Measurements from ENCODE around the gene BMP6.

BMP6 gene

GRCh38 chr6:7832904-7833750 is 107.2 kb downstream of the BMP6 start:
- no peak overlapping the region for H3K4me3 ChIP-seq (ENCODE audit: insufficient read depth, low read depth, low read length, poor library complexity, severe bottlenecking)
- no peaks in the 10 kb centered on the region for H3K9me3 ChIP-seq (ENCODE audit: control insufficient read depth, low read length)
- no peak overlapping the region for H3K27ac ChIP-seq (ENCODE audit: insufficient read depth, low read length, poor library complexity, severe bottlenecking)
- DNase-seq = no peak
- H3K27me3 ChIP-seq (replicated peaks; ENCODE audit: control insufficient read depth, insufficient read depth, low read length, poor library complexity, severe bottlenecking) = no peaks in the 10 kb centered on the region
- H3K4me1 ChIP-seq (ENCODE audit: control insufficient read depth, insufficient read depth, low read length, poor library complexity, severe bottlenecking) = no peaks in the 10 kb centered on the region
- no peaks in the 10 kb centered on the region for H3K36me3 ChIP-seq (ENCODE audit: control insufficient read depth, insufficient read depth, low read length)

GRCh38 chr6:7833751-7834070 is 107.8 kb downstream of the BMP6 start:
- no peak for DNase-seq
- no peaks in the 10 kb centered on the region for H3K36me3 ChIP-seq (ENCODE audit: control insufficient read depth, insufficient read depth, low read length)
- H3K4me1 ChIP-seq (ENCODE audit: control insufficient read depth, insufficient read depth, low read length, poor library complexity, severe bottlenecking) = no peaks in the 10 kb centered on the region
- H3K27me3 ChIP-seq (replicated peaks; ENCODE audit: control insufficient read depth, insufficient read depth, low read length, poor library complexity, severe bottlenecking) = no peaks in the 10 kb centered on the region
- no peak overlapping the region for H3K27ac ChIP-seq (ENCODE audit: insufficient read depth, low read length, poor library complexity, severe bottlenecking)
- H3K9me3 ChIP-seq (ENCODE audit: control insufficient read depth, low read length) = no peaks in the 10 kb centered on the region
- H3K4me3 ChIP-seq (ENCODE audit: insufficient read depth, low read depth, low read length, poor library complexity, severe bottlenecking) = no peak overlapping the region

DNA sequence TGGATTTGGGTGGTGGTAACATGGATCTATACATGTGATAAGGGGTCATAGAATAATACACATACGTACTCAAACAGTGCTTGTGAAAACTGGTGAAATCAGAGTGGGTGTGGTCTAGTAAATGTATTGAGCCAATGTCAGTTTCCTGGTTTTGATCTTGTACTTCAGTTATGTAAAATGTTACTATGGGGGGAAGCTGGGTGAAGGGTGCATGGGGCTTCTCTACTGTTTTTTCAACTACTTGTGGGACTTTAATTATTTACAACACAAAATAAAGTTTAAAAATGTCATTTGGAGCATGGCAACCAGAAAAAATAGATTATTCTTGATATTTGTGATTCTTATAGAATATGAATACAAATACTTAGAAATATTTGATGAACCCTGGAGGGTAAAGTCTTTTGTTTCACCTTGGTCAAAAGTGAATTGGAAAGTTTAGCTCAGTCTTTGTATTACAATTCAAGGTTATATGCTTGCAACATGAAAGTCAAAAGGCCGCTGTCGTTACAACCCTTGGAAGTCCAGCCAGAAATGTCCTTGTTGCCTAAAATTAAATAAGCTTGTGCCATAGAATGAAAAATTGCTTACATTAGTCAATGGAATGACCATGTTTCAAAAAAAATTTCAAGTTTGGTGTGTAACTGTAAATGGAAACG is 110.6 kb downstream of the BMP6 start:
- H3K36me3 ChIP-seq (ENCODE audit: control insufficient read depth, insufficient read depth, low read length) = no peaks in the 10 kb centered on the region
- H3K4me1 ChIP-seq (ENCODE audit: control insufficient read depth, insufficient read depth, low read length, poor library complexity, severe bottlenecking) = no peaks in the 10 kb centered on the region
- no peak for DNase-seq
- no peaks in the 10 kb centered on the region for H3K27me3 ChIP-seq (replicated peaks; ENCODE audit: control insufficient read depth, insufficient read depth, low read length, poor library complexity, severe bottlenecking)
- no peaks in the 10 kb centered on the region for H3K9me3 ChIP-seq (ENCODE audit: control insufficient read depth, low read length)
- no peak overlapping the region for H3K4me3 ChIP-seq (ENCODE audit: insufficient read depth, low read depth, low read length, poor library complexity, severe bottlenecking)
- no peak overlapping the region for H3K27ac ChIP-seq (ENCODE audit: insufficient read depth, low read length, poor library complexity, severe bottlenecking)

- no peaks in the 10 kb centered on the region for H3K27me3 ChIP-seq (replicated peaks; ENCODE audit: control insufficient read depth, insufficient read depth, low read length, poor library complexity, severe bottlenecking)
- no peak overlapping the region for H3K4me3 ChIP-seq (ENCODE audit: insufficient read depth, low read depth, low read length, poor library complexity, severe bottlenecking)
- H3K9me3 ChIP-seq (ENCODE audit: control insufficient read depth, low read length) = no peaks in the 10 kb centered on the region
- DNase-seq = no peak
- H3K4me1 ChIP-seq (ENCODE audit: control insufficient read depth, insufficient read depth, low read length, poor library complexity, severe bottlenecking) = no peaks in the 10 kb centered on the region
- H3K36me3 ChIP-seq (ENCODE audit: control insufficient read depth, insufficient read depth, low read length) = no peaks in the 10 kb centered on the region
- no peak overlapping the region for H3K27ac ChIP-seq (ENCODE audit: insufficient read depth, low read length, poor library complexity, severe bottlenecking)
Measured at GRCh38 chr6:7841781-7842468, 116.0 kb downstream of the BMP6 start.

DNA sequence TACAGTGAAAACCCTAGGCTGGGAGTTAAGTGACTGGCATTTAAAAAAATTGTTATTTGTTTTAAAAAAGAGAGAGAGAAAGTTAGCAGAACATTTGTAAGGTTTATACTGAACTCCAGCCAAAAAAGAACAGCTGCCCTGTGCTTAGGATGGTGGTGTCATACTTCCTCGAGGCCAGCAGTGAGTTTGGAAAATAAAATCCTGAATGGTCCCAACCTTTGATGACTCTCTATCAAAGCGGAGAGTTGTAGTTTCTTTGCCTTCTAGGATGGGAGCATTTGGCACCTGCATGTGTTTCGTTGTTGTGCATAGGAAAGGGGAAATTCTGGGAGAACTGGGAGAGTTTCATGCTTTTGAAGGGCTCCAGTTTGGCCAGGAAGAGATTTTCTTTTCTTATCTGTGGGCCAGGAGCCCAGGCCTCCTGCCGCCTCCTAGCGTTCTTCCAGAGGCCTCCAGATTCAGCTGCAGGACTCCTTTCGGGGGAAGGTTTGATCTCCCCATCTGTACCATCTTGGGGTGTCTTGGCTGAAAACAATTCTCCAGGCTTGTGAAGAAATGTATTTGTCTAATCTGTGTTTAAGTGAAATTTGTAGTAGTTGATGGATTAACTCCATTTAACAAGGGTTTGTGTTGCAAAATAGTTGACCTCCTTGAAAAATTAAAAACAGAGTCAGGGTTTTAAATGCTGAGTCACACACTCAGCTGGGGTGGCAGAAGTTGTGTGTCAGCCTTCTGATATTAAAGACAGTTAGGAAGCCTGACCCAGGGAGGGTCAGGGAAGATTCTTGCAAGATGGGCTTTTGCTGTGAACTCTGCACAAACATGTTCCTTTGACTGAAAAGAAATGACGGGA is 121.3 kb downstream of the BMP6 start:
- Histone ChIP-seq H3K36me3 (ENCODE audit: control insufficient read depth, insufficient read depth, low read length) (no peaks in the 10 kb centered on the region), H3K27me3 (replicated peaks; ENCODE audit: control insufficient read depth, insufficient read depth, low read length, poor library complexity, severe bottlenecking) (no peaks in the 10 kb centered on the region), H3K4me1 (ENCODE audit: control insufficient read depth, insufficient read depth, low read length, poor library complexity, severe bottlenecking) (no peaks in the 10 kb centered on the region), H3K4me3 (ENCODE audit: insufficient read depth, low read depth, low read length, poor library complexity, severe bottlenecking) (no peak overlapping the region), H3K9me3 (ENCODE audit: control insufficient read depth, low read length) (no peaks in the 10 kb centered on the region), H3K27ac (ENCODE audit: insufficient read depth, low read length, poor library complexity, severe bottlenecking) (no peak overlapping the region)
- no peak for DNase-seq

- Histone ChIP-seq H3K4me3 (ENCODE audit: insufficient read depth, low read depth, low read length, poor library complexity, severe bottlenecking) (no peak overlapping the region), H3K9me3 (ENCODE audit: control insufficient read depth, low read length) (no peaks in the 10 kb centered on the region), H3K27me3 (replicated peaks; ENCODE audit: control insufficient read depth, insufficient read depth, low read length, poor library complexity, severe bottlenecking) (no peaks in the 10 kb centered on the region), H3K27ac (ENCODE audit: insufficient read depth, low read length, poor library complexity, severe bottlenecking) (no peak overlapping the region), H3K36me3 (ENCODE audit: control insufficient read depth, insufficient read depth, low read length) (no peaks in the 10 kb centered on the region), H3K4me1 (ENCODE audit: control insufficient read depth, insufficient read depth, low read length, poor library complexity, severe bottlenecking) (no peaks in the 10 kb centered on the region)
- no peak for DNase-seq
Measured at GRCh38 chr6:7848229-7848628, 122.3 kb downstream of the BMP6 start.

DNA sequence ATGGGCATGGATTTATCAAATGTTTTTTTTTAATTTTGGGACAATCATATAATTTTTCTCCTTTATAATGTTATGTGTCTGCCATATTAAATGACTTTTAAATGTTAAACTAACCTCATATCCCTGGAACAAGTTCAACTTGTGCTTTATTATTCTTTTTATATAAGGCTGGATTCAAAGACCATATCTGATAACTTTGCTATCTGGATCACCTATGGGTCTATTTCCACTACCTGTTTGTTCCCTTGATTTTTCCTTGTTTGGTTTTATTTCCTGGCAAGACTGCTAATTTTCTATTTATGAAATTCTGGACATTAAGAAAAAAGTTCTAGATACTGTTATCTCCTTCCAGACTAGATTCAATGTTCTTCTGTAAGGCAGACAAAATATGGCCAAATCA is 125.9 kb downstream of the BMP6 start:
- Histone ChIP-seq H3K9me3 (ENCODE audit: control insufficient read depth, low read length) (no peaks in the 10 kb centered on the region), H3K27me3 (replicated peaks; ENCODE audit: control insufficient read depth, insufficient read depth, low read length, poor library complexity, severe bottlenecking) (no peaks in the 10 kb centered on the region), H3K36me3 (ENCODE audit: control insufficient read depth, insufficient read depth, low read length) (no peaks in the 10 kb centered on the region), H3K4me1 (ENCODE audit: control insufficient read depth, insufficient read depth, low read length, poor library complexity, severe bottlenecking) (no peaks in the 10 kb centered on the region), H3K27ac (ENCODE audit: insufficient read depth, low read length, poor library complexity, severe bottlenecking) (no peak overlapping the region), H3K4me3 (ENCODE audit: insufficient read depth, low read depth, low read length, poor library complexity, severe bottlenecking) (no peak overlapping the region)
- DNase-seq = no peak

DNA sequence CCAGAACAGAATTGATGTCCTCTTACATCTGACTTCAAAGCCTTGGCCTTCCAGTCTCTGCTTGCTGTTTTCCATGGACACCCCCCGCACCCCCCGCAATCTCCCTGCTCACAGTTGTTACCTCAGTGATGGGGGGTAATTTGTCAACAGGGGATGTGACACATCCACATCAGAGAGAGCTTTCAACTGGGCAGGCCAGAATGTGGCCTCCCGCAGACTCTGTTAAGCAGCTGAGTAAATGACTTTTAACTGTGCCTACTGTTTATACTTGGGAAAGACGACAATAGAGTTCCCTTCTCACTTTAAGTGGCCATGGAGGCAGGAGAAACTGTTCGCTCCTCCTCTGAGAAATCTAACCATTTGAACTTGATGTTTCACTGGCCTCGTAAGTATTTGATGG is 133.7 kb downstream of the BMP6 start:
- H3K27me3 ChIP-seq (replicated peaks; ENCODE audit: control insufficient read depth, insufficient read depth, low read length, poor library complexity, severe bottlenecking) = no peaks in the 10 kb centered on the region
- H3K4me3 ChIP-seq (ENCODE audit: insufficient read depth, low read depth, low read length, poor library complexity, severe bottlenecking) = no peak overlapping the region
- H3K36me3 ChIP-seq (ENCODE audit: control insufficient read depth, insufficient read depth, low read length) = no peaks in the 10 kb centered on the region
- H3K27ac ChIP-seq (ENCODE audit: insufficient read depth, low read length, poor library complexity, severe bottlenecking) = no peak overlapping the region
- no peak for DNase-seq
- no peaks in the 10 kb centered on the region for H3K4me1 ChIP-seq (ENCODE audit: control insufficient read depth, insufficient read depth, low read length, poor library complexity, severe bottlenecking)
- no peaks in the 10 kb centered on the region for H3K9me3 ChIP-seq (ENCODE audit: control insufficient read depth, low read length)

- H3K4me3 ChIP-seq (ENCODE audit: insufficient read depth, low read depth, low read length, poor library complexity, severe bottlenecking) = no peak overlapping the region
- no peaks in the 10 kb centered on the region for H3K9me3 ChIP-seq (ENCODE audit: control insufficient read depth, low read length)
- no peak for DNase-seq
- H3K36me3 ChIP-seq (ENCODE audit: control insufficient read depth, insufficient read depth, low read length) = no peaks in the 10 kb centered on the region
- H3K27ac ChIP-seq (ENCODE audit: insufficient read depth, low read length, poor library complexity, severe bottlenecking) = no peak overlapping the region
- no peaks in the 10 kb centered on the region for H3K4me1 ChIP-seq (ENCODE audit: control insufficient read depth, insufficient read depth, low read length, poor library complexity, severe bottlenecking)
- no peaks in the 10 kb centered on the region for H3K27me3 ChIP-seq (replicated peaks; ENCODE audit: control insufficient read depth, insufficient read depth, low read length, poor library complexity, severe bottlenecking)
Measured at GRCh38 chr6:7865781-7866180, 139.9 kb downstream of the BMP6 start.

Measured in effector memory CD4-positive, alpha-beta T cell (primary cell).